ENCODE measurements around the gene NRXN3.

- no peak for TF ChIP-seq POLR2A (IDR thresholded peaks at IDR 0.05; ENCODE audit: borderline replicate concordance, extremely low read depth, insufficient read depth, insufficient read length)
- TF ChIP-seq POLR2AphosphoS5 (IDR thresholded peaks at IDR 0.05; ENCODE audit: low read depth, low read length) = no peak
- no peak for TF ChIP-seq MAX (IDR thresholded peaks at IDR 0.05)
- no peak for TF ChIP-seq CTCF (IDR thresholded peaks at IDR 0.05 in 2 of 3, conservative IDR thresholded peaks at IDR 0.05 in 1 of 3; ENCODE audit: borderline replicate concordance in 1 of 3, insufficient read depth in 1 of 3, low read depth in 2 of 3, low read length in 2 of 3)
- no peak for TF ChIP-seq YY1 (IDR thresholded peaks at IDR 0.05; ENCODE audit: extremely low read depth, insufficient replicate concordance, low read depth, low read length)
- TF ChIP-seq SIN3A (IDR thresholded peaks at IDR 0.05; ENCODE audit: low read depth) = no peak
- no peak for TF ChIP-seq REST (IDR thresholded peaks at IDR 0.05; ENCODE audit: low read depth)
- TF ChIP-seq EZH2 (IDR thresholded peaks at IDR 0.05) = no peak
- no peak for TF ChIP-seq RAD21 (IDR thresholded peaks at IDR 0.05; ENCODE audit: low read depth)
- TF ChIP-seq JUND (IDR thresholded peaks at IDR 0.05) = no peak
- TF ChIP-seq CEBPB (IDR thresholded peaks at IDR 0.05; ENCODE audit: low read depth) = no peak
Observed at GRCh38 chr14:78917462-78917861, 747.3 kb downstream of the NRXN3 start.

Measured in HCT116 (cell line).